ENCODE data around the gene GOLGA8B. TPM values are rescaled to one million over a fixed set of nuclear protein-coding genes. Genes with fewer than 3 reads are reported as not detected.

GOLGA8B gene
- total and polyA plus RNA-seq, 2 experiments from 2014 or later, result 38.7 to 45.8 TPM

DNA sequence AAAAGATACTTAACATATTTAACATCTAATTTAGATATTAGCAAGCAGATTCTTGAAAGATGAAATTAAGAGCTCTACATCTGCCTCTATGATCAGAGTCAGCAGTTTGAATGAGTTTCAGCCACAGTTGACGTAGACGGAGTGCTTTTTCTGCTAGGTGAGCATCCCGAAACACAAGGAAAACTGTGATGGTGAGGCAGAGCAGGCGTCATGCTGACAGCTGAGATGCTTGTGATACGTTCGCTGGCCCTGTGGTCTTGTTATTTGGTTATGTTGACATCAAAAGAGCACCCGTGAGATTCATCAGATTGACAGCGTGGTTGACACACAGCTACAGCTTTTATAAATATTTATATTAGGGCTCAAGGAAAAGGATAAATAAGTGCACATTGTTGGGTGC lies 19.6 kb upstream of the GOLGA8B start:
- Histone ChIP-seq H4K20me1 (ENCODE audit: insufficient read depth, poor library complexity, severe bottlenecking) (no peaks in the 10 kb centered on the region), H3K4me3 (no peak overlapping the region), H3K9me3 (ENCODE audit: low read depth) (no peaks in the 10 kb centered on the region), H3K36me3 (replicated peaks; ENCODE audit: insufficient read depth, low read depth) (no peaks in the 10 kb centered on the region), H3K4me1 (ENCODE audit: insufficient read depth) (no peaks in the 10 kb centered on the region), H3K4me2 (no peak overlapping the region), H3K9me2 (replicated peaks; ENCODE audit: insufficient read depth) (no peaks in the 10 kb centered on the region), H3K27ac (no peak overlapping the region), H3K79me2 (no peaks in the 10 kb centered on the region), H2AFZ (no peak overlapping the region), H3K27me3 (peaks cover 39% of the 10 kb centered on the region)
- TF ChIP-seq EZH2phosphoT487 (IDR thresholded peaks at IDR 0.05; ENCODE audit: low read depth, severe bottlenecking, unreplicated experiment) (no peak), CTCF (IDR thresholded peaks at IDR 0.05; ENCODE audit: poor library complexity) (no peak), EZH2 (IDR thresholded peaks at IDR 0.05; ENCODE audit: borderline replicate concordance) (no peak)
- DNase-seq (ENCODE audit: low spot score), result no peak
- 13% methylated on average over 8 of the region's 8 CpGs for WGBS (ENCODE audit: low lambda C conversion rate, missing lambda C conversion rate)

DNA sequence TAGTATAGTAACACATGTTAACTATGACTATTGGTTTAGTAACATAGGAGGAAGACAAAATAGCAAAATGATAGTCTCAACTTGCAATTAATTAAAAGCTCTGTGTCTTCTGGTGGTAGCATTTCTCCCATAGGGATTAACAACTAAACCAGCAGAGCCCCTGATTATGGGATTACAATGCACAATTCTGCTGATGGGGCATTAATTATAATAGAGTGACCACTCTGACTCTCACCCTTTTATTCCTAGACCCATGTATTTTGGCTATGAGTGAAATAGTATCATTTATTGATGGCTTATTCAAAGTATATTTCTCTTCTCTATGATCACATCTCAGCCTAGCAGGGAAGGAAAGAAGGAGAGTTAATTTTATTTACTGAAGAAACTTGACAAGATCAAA lies 17.5 kb upstream of the GOLGA8B start:
- no peak for DNase-seq (ENCODE audit: low spot score)
- peaks cover 40% of the 10 kb centered on the region for H3K27me3 ChIP-seq

GRCh38 chr15:34598799-34599585 lies 15.5 kb upstream of the GOLGA8B start:
- no peaks in the 10 kb centered on the region for H3K36me3 ChIP-seq (replicated peaks; ENCODE audit: insufficient read depth, low read depth)
- H3K9me3 ChIP-seq (ENCODE audit: low read depth), result no peaks in the 10 kb centered on the region
- H3K4me1 ChIP-seq (ENCODE audit: insufficient read depth), result no peaks in the 10 kb centered on the region
- H2AFZ ChIP-seq, result no peak overlapping the region
- H3K27me3 ChIP-seq, result peaks cover 40% of the 10 kb centered on the region
- DNase-seq (ENCODE audit: low spot score), result no peak
- WGBS (ENCODE audit: low lambda C conversion rate, missing lambda C conversion rate), result 78% methylated on average over 2 of the region's 2 CpGs
- H3K27ac ChIP-seq, result no peak overlapping the region
- no peaks in the 10 kb centered on the region for H3K9me2 ChIP-seq (replicated peaks; ENCODE audit: insufficient read depth)
- H4K20me1 ChIP-seq (ENCODE audit: insufficient read depth, poor library complexity, severe bottlenecking), result no peaks in the 10 kb centered on the region
- H3K4me3 ChIP-seq, result no peak overlapping the region
- TF ChIP-seq EZH2 (IDR thresholded peaks at IDR 0.05; ENCODE audit: borderline replicate concordance), result no peak
- no peak overlapping the region for H3K4me2 ChIP-seq
- no peaks in the 10 kb centered on the region for H3K79me2 ChIP-seq

More for the DNA sequence above, 17.5 kb upstream of the GOLGA8B start:
- H4K20me1 ChIP-seq (ENCODE audit: insufficient read depth, poor library complexity, severe bottlenecking), result no peaks in the 10 kb centered on the region
- H3K27ac ChIP-seq, result no peak overlapping the region
- no peaks in the 10 kb centered on the region for H3K9me3 ChIP-seq (ENCODE audit: low read depth)
- no peaks in the 10 kb centered on the region for H3K79me2 ChIP-seq
- no peaks in the 10 kb centered on the region for H3K9me2 ChIP-seq (replicated peaks; ENCODE audit: insufficient read depth)
- no peak overlapping the region for H3K4me2 ChIP-seq
- H3K4me1 ChIP-seq (ENCODE audit: insufficient read depth), result no peaks in the 10 kb centered on the region
- no peaks in the 10 kb centered on the region for H3K36me3 ChIP-seq (replicated peaks; ENCODE audit: insufficient read depth, low read depth)
- H3K4me3 ChIP-seq, result no peak overlapping the region
- H2AFZ ChIP-seq, result no peak overlapping the region
- TF ChIP-seq CTCF (IDR thresholded peaks at IDR 0.05; ENCODE audit: poor library complexity), result no peak
- TF ChIP-seq EZH2 (IDR thresholded peaks at IDR 0.05; ENCODE audit: borderline replicate concordance), result no peak
- no peak for TF ChIP-seq EZH2phosphoT487 (IDR thresholded peaks at IDR 0.05; ENCODE audit: low read depth, severe bottlenecking, unreplicated experiment)

GRCh38 chr15:34597316-34597715 lies 13.9 kb upstream of the GOLGA8B start:
- H3K9me2 ChIP-seq (replicated peaks; ENCODE audit: insufficient read depth), result no peaks in the 10 kb centered on the region
- H3K4me3 ChIP-seq, result no peak overlapping the region
- H3K36me3 ChIP-seq (replicated peaks; ENCODE audit: insufficient read depth, low read depth), result no peaks in the 10 kb centered on the region
- no peak overlapping the region for H3K27ac ChIP-seq
- DNase-seq (ENCODE audit: low spot score), result no peak
- H3K79me2 ChIP-seq, result no peaks in the 10 kb centered on the region
- H2AFZ ChIP-seq, result no peak overlapping the region
- H3K9me3 ChIP-seq (ENCODE audit: low read depth), result no peaks in the 10 kb centered on the region
- no peaks in the 10 kb centered on the region for H3K4me1 ChIP-seq (ENCODE audit: insufficient read depth)
- H3K4me2 ChIP-seq, result no peak overlapping the region
- H4K20me1 ChIP-seq (ENCODE audit: insufficient read depth, poor library complexity, severe bottlenecking), result no peaks in the 10 kb centered on the region
- TF ChIP-seq EZH2phosphoT487 (IDR thresholded peaks at IDR 0.05; ENCODE audit: low read depth, severe bottlenecking, unreplicated experiment) (no peak), EZH2 (IDR thresholded peaks at IDR 0.05; ENCODE audit: borderline replicate concordance) (no peak), CTCF (IDR thresholded peaks at IDR 0.05; ENCODE audit: poor library complexity) (no peak)
- peaks cover 33% of the 10 kb centered on the region for H3K27me3 ChIP-seq
